ENCODE results near the gene CIBAR2.

Gene CIBAR2

DNA sequence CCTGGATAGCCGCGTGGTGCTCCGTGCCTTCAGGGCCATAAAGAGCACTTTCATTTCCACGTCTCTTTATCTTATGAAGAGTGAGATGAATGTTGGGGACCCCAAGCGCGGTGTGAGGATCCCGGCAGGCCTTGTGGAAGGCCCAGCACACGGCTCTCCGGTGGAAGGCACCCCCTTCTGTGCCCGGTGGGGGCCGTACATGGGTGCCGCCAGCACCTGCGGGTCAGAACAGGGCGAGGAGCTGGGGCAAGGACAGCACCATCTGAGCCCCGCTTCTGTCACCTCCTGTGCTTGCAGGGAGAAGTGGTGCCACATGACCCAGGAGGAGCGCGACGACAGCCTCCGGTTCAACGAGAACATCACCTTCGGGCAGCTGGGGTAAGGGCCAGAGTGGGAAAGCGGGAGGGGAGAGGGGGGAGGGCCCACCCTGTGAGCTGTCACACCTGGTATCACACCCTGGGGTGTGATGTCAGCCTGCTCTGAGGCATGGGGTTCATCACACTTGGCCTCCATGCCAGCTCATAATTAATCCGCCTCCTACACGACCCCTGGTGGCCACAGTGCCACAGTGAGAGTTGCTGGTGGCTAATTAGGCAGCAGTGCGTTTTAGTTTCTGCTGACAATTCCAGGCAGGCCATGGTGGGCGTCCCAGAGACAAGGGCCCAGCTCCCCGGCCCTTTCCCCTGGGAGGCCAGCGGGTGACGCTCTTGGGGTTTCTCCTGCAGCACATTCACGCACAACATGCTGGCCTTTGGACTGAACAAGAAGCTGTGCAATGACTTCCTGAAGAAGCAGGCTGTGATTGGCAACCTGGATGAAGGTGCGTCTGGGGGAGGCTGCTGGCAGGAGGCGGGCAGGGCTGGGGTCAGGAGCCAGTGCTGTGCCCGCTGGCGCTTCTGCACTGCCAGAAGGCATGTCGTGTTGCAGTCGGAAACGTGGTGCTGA, 25.7 kb downstream of the CIBAR2 start:
- TF ChIP-seq, protein P1, sequence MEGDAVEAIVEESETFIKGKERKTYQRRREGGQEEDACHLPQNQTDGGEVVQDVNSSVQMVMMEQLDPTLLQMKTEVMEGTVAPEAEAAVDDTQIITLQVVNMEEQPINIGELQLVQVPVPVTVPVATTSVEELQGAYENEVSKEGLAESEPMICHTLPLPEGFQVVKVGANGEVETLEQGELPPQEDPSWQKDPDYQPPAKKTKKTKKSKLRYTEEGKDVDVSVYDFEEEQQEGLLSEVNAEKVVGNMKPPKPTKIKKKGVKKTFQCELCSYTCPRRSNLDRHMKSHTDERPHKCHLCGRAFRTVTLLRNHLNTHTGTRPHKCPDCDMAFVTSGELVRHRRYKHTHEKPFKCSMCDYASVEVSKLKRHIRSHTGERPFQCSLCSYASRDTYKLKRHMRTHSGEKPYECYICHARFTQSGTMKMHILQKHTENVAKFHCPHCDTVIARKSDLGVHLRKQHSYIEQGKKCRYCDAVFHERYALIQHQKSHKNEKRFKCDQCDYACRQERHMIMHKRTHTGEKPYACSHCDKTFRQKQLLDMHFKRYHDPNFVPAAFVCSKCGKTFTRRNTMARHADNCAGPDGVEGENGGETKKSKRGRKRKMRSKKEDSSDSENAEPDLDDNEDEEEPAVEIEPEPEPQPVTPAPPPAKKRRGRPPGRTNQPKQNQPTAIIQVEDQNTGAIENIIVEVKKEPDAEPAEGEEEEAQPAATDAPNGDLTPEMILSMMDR (IDR thresholded peaks at IDR 0.05; ENCODE audit: low read depth, low read length) = peak; percentile 84
- peak; percentile 20 for DNase-seq (ENCODE audit: extremely low read depth, low read depth)

DNA sequence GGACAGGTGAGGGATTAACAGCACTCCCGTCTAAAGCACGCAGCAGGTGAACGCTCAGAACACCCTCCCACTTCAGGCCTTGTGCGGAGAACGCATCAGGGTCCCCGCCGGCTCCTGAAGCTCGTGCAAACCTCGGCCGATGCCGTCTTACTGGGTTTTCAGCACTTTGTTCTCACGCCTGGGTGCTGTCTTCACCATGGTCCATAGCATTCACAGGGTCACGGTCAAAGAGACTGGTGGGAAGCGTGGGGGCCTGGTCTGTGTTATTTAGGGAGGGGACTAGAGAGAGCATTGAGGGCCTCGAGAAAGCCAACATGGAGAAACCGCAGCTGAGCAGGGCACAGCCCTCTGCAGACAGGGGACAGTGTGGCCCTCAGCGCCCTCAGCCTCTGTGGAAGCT, 26.6 kb downstream of the CIBAR2 start:
- TF ChIP-seq, protein P1 (IDR thresholded peaks at IDR 0.05; ENCODE audit: low read depth, low read length) = no peak
- DNase-seq (ENCODE audit: extremely low read depth, low read depth) = no peak

DNA sequence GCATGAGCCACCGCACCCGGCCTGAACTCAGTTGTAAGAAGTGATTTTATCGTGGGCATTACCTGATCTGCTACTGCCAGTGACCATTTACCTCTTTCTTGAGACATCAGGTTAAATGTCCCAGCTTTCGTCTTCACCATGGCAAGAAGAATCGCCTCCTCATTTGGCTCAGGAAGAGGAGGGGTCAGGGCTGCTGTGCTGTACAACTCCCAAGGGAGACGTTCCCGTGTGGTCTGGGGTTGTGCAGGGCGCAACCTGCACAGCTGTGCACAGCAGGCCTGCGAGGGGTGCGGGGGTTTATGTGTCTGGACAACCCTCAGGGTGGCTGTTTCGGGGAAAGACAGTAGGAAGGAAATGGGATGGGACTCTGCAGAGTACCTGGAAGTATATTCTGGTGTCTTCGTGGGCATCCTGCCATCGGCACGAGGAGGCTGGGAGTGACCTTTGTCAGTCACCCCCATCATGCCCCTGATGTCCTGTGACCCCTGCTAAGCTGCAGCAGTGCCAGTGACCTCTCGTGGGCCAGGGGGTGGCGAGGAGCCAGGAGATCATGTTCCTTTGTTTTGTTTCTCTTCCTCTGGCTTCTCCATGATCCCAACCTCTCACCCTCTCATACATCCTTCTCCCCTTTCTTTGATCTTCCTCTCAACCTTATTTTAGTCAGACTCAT, 27.3 kb downstream of the CIBAR2 start:
- no peak for DNase-seq (ENCODE audit: extremely low read depth, low read depth)
- TF ChIP-seq, protein P1 (IDR thresholded peaks at IDR 0.05; ENCODE audit: low read depth, low read length) = no peak

DNA sequence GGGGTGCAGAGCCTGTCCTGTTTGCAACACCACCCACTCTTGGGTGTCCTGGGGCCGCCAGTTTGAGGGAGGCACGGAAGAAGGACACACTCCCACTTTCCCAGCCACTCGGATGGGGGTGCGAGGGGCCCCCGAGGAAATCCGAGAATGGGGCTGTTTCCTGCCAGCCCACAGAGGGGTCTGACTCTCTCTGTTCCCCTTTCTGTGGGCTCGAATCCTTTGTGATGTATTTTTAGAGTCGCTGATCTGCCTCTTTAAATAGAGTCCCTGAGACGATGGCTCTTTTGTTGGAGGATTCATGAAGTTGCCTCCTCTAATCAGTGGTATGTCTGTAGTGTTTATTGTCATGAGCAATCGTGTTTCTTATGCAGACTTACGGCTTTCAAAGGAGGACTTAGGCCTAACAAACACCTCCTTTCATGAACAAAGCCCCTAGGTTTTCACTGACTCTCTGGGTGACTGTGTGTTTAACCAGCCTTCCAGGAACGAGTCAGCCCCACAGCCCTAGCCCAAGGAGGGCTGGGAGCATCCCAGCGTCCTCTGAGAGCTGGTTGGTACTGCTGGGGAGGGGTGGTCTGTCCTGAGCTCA, 29.1 kb downstream of the CIBAR2 start:
- no peak for DNase-seq (ENCODE audit: extremely low read depth, low read depth)
- TF ChIP-seq, protein P1 (IDR thresholded peaks at IDR 0.05; ENCODE audit: low read depth, low read length) = no peak

DNA sequence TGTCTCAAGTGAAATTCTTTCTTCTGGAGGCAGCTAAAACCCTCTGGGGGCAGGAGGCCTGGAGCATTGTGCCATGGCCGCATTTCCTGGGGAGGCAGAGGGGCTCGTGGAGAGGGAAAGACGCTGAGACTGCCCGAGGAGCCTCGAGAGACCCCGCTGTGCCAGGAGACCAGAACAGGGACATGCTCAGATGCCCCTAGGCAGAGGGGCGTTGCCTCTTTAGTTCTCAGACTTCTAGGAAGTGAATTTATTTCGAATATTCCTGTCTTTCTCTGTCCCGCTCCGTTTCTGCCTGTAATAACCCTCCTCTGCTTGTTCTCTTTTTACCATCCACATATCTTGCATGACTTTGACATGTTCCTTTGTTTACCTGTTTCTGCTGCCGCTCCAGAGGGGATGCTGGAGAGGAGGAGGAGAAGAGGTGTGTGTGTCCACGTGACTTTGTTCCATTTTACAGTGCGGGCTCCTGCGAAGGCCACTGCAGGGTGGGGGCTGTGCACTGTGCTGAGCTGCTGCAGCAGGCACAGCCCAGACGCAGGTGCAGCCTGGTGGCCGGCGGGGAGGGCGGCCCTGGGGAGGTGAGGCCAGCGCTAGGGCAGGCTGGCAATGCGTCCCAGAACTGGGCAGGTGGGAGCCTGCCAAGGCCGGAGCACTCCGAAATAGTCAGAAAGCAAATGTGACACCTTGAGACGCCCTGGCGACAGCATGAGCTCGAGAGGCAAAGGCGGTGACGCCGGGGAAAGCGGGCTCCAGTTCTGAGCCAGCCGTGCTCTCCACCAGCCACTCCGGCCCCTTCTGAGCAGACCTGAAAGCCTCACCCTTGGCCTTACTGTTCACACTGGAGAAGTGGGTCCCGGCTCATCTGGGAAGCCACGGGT, 29.9 kb downstream of the CIBAR2 start:
- TF ChIP-seq, protein P1 (IDR thresholded peaks at IDR 0.05; ENCODE audit: low read depth, low read length) = no peak
- DNase-seq (ENCODE audit: extremely low read depth, low read depth) = no peak

DNA sequence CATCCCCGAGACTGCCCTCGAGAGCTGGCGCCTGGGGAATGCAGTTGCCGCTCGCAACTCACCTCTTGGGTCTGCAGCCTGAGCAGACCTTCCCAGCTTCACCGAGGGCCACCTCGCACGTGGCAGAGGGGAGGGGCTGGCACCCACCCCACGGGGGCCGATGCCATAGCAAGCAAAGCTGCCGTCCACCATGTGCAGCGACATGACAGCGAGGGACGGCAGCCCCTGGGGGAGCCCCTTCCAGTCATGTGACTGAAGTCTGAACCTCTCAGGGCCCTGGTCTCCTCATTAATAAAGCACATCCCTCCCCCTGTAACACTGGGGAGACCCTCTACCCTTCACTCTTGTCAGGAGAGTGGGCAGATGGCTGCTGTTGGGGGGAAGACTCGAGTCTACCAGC, 30.5 kb downstream of the CIBAR2 start:
- TF ChIP-seq, protein P1 (IDR thresholded peaks at IDR 0.05; ENCODE audit: low read depth, low read length) = no peak
- DNase-seq (ENCODE audit: extremely low read depth, low read depth) = no peak

Data from AG09319 (cell line).